NOMO-1 treated with dmso at 0.1 percent for 144 hours (cell line): ENCODE results near the gene RFXAP.
"Not testable (repeated sequence)": the region's sequence is repeated elsewhere in the genome, so short reads cannot be mapped to it uniquely, and the experiment has no call there.

ENCODE experiments used
- DNase-seq: peaks from one replicate; lab custom pipeline; 2025; ENCODE audit not compliant: unreplicated experiment; lab: John Stamatoyannopoulos, UW

The RFXAP gene, protein sequence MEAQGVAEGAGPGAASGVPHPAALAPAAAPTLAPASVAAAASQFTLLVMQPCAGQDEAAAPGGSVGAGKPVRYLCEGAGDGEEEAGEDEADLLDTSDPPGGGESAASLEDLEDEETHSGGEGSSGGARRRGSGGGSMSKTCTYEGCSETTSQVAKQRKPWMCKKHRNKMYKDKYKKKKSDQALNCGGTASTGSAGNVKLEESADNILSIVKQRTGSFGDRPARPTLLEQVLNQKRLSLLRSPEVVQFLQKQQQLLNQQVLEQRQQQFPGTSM

DNA sequence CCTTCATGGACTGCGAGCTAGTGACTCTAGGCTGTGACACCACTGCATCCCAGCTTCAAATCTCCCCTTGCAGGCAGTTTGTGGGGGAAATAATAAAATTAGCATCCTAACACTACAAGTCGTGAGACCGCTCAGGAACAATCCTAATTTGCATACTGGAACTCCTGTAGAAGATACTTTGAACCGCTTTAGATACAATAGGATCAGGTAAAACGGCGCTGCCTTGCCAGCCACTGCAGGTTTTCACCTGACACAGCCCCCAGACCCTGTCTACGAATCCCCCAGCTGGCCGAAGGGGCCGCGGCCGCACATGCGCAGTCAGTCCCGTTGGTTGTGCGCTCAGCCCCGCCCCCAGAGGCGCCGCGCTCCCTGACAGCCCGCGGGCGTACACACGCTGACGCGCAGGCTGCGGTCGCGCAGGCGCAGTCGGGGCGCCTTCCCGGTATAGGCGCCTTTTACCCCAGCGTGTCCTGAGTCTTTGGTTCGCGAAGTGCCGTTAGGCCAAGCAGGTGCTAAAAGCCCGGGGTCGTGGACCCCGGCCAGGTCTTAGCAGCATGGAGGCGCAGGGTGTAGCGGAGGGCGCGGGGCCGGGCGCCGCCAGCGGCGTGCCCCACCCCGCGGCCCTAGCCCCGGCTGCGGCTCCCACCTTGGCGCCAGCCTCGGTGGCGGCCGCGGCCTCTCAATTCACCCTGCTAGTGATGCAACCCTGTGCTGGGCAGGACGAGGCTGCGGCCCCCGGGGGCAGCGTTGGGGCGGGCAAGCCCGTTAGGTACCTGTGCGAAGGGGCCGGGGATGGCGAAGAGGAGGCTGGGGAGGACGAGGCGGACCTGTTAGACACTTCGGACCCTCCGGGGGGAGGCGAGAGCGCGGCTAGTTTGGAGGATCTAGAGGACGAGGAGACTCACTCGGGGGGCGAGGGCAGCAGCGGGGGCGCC lies at the start of gene RFXAP:
TSS of gene RFXAP (plus strand) at position 419 of the 935 bp plus-strand sequence. CDS start at position 555, 136 bp downstream.
- peak; percentile 80 for DNase-seq

DNA sequence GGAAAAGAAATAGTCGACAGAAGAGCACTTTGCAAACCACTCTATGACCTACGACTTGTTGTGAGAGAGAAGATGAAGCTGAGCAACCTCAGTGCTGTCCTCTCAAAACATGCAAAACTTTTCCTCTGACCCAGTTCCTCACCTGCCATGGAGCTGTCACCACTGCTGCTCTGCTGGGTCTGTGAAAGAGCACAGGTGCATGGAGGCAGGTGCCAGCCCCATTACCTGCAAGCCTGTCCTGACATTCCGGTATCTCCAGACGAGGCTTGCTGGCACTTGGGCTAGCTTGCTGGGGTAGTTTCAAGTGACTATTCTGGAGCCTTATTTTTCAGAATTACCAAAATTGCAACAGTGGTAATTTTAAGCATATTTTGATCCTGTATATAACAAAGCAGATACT lies 49.5 kb upstream of the RFXAP start:
- DNase-seq = no peak

DNA sequence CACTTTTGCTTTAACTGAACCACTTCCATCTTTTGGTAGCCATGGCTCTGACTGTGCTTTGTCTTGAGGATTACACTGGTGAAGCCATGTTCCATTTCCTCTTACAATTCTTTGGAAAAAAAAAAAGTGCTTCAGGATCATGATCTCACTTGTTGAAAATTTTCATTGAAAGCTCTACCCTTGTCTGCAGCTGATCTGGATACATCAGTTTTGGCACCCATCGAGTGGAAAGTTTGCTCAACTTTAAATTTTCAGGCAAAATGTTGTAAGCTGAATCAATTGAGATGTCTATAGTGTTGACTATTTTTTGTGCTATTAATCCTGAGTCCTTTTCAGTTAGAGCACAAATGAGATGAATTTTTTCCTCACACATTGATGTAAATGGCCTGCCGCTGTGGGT lies 48.3 kb upstream of the RFXAP start:
- no peak for DNase-seq

DNA sequence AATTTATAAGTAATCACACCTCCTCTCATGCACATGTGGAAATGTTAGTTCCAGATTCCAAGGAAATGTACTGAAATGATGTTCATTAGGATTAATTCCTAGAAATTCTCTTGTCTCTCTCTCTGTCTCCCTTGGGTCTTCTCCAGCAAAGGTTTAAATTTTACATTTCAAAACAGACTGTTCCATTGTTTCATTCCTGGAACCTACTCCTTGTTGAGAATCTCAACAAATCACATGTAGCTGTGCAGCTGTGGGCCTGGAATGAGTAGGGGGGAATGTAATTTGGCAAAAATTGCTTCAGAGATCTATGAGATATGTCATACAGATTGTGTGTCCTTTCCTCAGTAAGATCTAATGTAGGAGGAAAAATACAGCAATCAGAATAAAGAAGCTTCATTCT lies 46.2 kb upstream of the RFXAP start:
- no peak for DNase-seq

DNA sequence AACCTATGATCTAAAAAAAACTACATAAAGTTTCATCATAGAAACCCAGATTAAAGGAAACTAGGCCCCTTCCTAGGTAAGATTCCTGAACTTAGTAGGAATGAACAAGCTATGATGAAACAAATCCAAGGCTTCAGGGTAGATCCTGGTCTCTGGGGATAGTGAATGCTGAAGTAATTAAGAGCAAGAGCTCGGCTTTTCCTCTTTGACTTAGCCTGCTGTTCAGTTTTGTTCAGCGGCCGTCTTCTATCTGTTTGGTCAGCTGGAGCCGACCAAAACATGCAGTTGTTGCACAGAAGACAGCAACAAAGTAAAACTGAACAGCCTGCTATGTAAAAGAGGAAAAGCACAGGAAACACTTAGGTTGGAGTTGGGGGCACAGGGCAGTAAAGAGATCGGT lies 44.1 kb upstream of the RFXAP start:
- DNase-seq = no peak

DNA sequence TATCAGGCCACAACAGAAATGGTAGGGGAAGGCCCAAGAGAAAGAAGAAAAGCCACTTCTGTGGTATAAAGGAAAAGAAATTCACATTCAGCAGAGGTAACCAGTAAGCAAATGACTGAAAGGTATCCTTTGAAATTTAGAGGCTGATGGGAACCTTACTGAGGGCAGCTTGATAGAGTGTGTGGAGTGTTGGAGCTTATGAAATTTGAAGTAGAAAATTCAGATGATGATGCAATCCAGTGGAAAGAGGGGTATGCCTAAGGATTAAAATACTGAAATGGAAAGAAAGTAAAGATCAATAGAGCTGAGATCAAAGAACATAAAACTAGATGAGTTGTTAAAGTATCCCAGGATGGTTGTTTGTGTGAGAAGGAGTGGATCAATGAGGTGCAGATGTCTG lies 42.8 kb upstream of the RFXAP start:
- no peak for DNase-seq

DNA sequence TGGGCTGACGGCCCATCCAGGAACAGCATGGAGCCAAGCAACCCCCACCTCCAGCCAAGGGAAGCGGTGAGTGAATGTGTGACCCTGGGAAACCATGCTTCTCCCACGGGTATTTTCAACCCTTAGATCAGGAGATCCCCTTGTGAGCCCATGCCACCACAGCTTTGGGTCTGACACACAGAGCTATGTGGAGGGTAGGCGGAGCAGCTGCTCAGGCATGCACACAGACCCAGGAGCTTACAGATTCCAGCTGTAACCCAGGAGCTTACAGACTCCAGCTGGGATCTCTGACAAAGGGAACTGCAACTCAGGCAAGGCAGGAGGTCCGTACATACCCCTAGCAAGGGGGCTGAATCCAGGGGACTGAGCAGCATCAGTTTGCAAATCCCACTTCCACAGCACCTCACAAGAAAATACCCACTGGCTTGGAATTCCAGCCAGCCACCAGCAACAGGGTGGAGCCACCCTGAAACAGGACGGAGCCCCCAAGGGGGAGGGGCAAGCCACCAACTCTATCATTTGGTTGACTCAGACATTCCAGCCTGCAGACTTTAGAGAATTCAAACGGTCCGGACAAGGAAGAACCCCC lies 40.8 kb upstream of the RFXAP start:
- DNase-seq = no peak

DNA sequence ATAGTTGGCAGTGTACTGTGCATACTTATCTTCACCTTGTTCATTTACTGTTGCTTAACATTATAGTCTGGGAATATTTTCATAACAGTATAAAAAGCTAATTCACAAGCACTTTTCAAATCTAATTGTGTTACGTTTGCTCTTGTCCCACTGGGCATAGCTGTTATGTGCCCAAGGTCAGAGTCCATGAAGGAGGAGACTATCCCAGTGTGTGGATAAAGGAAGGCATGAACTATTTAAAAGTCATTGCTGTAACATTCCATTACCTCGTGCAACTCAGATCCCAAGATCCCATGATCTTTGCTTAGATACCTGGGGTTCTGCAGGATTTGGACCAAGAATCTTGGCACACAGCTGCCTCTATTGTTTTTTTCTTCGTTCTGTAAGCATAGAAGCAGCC lies 35.1 kb upstream of the RFXAP start:
- no peak for DNase-seq

DNA sequence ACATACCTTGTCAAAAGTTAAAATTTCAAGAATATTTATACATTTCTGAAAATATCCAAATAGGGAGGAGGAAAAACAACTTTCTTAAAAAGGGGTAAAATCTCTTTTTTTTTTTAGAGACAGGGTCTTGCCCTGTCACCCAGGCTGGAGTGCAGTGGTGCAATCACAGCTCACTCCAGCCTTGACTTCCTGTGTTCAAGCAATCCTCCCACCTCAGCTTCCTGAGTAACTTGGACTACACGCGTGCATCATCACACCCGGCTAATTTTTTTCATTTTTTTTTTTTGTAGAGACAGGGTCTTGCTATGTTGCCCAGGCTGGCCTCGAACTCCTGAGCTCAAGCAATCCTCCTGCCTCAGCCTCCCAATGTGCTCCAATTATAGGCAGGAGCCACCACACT lies 32.8 kb upstream of the RFXAP start:
- not testable (repeated sequence) for DNase-seq

DNA sequence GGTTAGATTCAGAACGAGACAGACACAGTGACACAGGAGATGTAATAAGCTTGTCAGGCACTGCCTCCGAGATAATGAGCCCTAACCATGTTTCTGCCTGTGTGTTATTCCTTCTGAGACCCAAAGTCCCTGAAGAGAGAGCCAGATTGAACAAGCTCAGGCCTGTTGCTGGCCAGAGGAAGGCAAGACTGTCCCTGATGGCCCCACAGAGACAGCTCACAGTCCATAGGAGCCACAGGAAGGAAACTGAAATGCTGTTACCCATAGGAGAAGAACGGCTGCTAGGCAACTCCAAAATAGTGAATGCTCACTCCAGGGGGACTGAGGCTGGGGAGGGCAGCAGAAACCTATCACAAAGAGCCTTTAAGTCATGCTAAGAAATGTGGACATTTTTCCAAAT lies 31.8 kb upstream of the RFXAP start:
- DNase-seq = no peak

DNA sequence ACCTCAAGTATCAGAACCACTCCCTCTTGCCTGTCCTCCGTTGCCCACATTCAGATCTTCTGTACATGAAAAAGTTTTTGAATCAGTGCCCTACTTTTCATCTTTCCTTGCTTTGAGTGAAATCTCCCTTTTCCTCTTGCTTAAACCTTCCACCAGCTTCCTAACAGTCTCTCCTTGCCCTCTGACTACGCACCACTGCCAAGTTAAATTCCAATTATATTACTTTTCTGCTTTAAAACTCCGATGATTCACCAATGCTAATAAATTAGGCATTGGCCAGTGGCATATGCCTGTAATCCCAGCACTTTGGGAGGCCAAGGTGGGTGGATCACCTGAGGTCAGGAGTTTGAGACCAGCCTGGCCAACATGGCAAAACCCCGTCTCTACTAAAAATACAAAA lies 30.7 kb upstream of the RFXAP start:
- no peak for DNase-seq

DNA sequence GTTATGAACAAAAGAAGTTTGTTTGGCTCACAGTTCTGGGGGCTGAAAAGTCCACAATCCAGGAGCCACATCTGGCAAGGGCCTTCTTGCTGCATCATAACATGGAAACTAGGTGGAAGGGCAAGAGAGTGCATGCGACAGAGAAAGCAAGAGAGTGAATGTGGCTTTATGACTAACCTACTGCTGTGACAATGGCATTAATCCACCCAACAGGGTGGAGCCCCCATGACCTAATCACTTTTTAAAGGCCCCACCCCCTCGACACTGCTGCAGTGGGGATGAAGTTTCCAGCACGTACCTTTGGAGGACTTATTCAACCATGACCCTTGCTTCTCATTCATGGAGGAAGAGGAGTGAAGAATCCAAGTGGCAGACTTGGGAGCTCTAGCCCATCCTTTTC lies 30.0 kb upstream of the RFXAP start:
- DNase-seq = no peak

DNA sequence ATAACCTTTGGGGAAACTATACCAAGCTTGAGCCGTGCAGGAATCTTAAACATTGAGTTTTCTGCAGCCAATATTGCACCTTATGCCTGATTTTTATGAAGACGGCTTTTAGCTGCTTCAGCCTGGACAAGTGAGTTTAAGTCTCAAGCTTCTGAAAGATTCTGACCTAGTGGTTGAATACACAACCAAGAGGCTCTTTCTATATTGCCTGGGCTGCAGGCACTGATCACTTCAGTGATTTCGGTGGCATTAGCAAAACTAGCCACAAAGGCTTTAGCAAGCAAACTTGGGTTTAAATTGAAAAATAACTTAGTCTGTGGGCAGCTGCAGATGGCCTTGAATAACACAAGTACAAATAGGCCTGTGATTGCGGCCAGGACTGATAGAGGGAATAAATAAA lies 29.3 kb upstream of the RFXAP start:
- no peak for DNase-seq

DNA sequence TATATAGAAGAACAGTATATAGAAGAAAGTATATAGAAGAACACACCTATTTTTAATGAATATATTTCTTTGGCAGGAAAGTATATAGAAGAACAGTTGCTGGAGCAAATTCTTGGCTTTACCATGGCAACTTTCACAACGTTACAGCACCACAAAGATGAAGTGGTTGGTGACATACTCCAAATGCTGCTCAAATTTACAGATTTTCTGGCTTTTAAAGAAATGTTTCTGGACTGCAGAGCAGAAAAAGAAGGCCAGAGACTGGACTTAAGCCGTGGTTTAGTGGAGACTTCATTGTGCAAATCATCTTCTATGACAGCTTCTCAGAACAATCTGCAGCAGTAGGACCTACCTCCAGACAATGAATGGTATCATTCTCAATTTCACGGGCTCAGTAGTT lies 24.3 kb upstream of the RFXAP start:
- no peak for DNase-seq

DNA sequence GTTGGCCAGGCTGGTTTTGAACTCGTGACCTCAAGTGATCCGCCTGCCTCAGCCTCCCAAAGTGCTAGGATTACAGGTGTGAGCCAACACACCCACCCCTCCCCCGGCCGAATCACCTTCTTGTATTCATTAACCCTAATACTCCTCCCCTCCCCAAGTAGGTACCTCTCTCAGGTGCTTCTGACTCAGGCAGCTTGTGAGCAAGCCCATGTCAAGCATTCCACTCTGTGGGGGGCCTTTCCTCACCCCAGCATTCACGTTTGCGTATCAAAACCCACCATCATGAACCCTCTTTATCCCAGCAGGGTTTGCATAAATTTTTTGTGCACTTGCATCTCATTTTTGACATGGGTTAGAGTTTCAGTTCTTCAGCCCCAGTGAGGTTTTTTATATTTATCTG lies 23.6 kb upstream of the RFXAP start:
- no peak for DNase-seq

DNA sequence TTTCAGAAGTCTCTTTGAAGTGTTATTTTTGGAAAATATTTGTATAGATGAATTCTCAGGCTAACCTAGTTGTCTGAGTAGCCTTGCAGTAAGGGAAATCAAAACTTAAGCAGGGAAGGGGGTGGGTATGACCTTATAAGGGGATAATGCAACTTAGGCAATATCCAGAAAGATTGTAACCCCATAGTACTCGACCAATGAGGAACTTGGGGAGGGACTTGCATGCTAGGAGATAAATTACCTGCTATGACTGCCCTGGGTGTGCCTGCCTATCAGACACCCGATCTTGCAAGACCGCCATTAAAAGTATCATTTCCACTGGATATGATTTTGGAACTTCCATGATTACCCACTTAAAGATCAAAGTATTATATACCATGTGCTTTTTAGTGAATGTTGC lies 23.0 kb upstream of the RFXAP start:
- no peak for DNase-seq

DNA sequence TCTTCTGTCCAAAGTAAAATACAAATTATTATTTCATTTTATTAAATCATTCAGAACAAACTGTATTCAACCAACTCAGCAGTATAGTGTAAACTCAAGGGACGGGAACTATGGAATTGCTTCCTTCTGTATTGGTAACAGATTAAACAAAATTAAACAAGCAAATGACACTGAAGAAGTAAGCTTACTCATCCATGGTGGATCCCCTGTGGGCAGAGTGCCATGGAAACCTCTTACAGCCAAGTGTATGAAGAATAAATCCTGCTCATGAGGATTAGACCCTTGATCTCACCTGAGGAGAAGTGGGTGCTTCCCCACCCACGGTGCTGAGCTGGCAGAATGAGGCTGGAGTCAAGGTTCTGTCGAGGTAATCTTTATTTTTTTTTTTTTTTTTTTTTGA lies 18.0 kb upstream of the RFXAP start:
- DNase-seq = no peak

DNA sequence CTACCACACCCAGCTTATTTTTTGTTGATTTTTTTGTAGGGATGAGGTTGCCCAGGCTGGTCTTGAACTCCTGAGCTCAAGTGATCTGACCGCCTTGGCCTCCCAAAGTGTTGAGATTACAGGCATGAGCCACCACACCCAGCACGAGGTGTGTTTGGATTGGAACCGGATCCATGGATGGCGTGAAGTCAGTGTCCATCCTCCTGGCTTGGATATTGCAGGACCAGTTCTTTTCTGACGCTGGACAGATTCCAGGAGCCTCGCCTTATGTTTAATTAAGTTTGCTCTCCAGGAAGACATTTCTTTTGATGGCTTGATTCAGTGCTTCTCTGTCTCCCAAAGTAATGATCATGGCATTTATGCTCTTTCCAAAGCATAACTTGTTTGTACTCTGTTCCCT lies 14.4 kb upstream of the RFXAP start:
- no peak for DNase-seq

DNA sequence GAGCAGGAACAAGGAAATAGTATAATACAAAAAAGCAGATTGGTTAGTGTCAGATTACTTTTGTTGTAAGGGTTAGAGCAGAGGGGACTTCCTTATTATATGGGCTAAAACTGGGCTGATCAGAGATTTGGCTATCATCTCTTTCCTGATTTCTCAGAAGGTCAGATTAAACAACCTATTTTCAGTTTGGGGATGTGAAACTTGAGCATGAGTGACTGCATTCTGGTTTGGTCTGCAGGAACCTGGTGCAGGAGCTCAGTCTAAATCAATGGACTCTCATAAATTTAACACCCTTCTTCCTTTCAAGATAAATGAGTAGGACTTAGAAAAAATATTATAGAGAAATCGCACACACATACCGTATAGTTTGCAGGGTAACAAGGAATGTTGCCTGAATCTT lies 12.9 kb upstream of the RFXAP start:
- peak; percentile 86 for DNase-seq

DNA sequence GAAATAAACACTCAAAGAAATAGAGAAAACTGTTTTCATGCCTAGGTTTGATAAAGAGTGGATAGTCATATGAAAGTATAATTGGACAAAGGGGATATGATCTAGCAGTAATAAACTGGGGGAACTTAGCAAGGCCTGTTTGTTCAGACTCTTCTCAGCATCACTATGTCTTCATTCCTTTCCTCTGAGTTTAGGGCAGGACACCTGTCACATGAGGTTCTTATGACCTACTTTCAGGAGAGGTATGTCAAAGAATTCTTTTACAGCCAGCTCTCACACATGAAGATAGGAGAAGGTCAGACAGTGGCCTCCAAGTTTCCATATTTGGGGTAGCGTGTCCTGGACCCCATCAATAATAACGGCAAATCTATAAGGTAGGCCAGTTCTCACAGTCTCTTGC lies 11.4 kb upstream of the RFXAP start:
- DNase-seq = no peak

DNA sequence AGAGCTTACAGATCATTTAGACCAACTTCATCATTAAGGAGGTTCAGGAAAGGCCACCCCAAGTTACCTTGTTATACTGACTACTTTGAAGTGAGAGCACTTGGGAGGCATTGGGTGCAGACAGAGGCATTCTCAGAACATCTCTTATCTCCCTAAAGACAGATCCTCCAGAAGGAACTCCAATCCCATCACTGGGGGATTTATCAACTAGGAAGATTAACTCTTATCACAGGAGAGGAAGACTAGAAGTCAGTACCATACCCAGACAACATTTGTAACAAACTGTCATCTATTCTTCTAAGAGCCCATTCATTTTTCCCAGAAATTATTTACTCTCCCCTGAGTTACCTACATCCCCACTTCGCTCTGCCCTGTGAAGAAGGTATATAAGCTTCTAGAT lies 5.8 kb upstream of the RFXAP start:
- DNase-seq = no peak

DNA sequence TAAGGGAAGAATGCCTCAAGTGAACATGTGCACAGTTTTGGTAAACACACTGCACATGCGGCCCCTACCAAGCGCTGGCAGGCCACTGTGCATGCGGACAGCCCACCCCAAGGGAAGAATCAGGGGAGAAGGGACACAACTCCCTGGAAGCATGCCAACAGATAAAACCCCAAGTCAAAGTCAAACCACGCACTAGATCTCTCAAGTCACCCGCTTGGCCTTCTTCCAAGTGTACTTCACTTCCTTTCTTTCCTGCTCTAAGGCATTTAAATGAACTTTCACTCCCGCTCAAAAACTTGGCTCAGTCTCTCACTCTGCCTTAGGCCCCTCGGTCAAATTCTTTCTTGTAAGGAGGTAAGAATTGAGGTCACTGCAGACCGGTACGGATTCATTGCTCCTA lies 4.6 kb upstream of the RFXAP start:
- no peak for DNase-seq
